Activated gamma-delta T cell treated with anti-CD3 and anti-CD28 coated beads, Interleukin-2, amount 50 U/mL, for 16 hours (primary cell): ENCODE data around the gene SLC45A3.

Experiments used
- DNase-seq: peaks from one replicate; pipeline ENCODE4 v3.0.0-alpha.2; 2020; ENCODE audit warnings: low read depth

Gene SLC45A3

DNA sequence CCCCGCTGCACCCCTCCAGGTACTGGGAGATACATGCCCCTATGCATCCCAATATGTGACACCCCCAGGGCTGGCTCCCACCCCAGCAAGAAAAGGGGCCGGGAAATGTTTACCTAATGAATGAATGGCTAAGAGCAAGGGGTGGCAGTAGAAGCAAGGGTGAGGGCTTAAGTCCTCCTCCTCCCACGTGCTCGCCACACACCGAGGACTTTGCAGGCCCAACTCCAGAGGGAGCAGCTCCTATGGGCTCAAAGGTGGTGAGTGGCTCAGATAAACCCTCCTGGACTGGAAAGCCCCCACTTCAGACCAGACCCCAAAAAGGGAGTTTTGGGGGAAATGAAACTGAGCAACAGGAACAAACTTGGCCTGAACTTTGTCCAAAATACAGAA, 11.4 kb downstream of the SLC45A3 start:
- DNase-seq: no peak

DNA sequence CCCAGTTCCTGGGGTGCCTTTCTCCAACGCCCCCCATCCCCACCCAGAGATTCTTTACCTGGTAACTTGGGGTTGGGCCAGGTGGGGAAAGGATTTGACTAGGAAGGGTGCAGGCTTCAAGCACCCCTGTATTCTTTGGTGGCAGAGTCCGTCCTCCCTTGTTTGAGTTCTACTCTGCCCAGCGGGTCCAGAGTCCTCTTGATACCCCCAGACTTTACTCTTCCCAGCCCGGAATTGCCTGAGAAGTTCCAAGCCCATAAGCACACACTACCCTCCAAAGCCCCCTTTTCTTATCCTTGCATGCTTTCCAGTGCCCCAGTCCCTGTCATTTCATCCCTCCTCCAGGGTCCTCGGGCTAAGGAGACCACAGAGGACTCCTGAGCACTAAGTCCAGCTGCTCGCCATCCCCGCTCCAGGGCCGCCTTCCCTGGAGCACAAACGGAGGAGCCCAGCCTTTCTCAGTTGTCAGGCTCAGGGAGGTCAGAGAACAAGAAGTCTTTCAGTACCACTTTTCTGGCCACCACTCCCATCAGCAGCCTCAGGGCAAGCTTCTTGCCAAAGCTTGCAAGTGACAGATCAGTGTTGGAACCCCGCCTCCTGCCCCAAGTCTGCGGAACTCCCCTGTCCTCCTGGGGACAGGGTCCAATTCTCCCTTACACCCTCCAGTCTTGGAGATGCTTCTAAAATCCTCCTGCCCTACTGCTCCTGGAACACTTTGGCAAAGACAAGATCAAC, 12.2 kb downstream of the SLC45A3 start:
- no peak for DNase-seq

DNA sequence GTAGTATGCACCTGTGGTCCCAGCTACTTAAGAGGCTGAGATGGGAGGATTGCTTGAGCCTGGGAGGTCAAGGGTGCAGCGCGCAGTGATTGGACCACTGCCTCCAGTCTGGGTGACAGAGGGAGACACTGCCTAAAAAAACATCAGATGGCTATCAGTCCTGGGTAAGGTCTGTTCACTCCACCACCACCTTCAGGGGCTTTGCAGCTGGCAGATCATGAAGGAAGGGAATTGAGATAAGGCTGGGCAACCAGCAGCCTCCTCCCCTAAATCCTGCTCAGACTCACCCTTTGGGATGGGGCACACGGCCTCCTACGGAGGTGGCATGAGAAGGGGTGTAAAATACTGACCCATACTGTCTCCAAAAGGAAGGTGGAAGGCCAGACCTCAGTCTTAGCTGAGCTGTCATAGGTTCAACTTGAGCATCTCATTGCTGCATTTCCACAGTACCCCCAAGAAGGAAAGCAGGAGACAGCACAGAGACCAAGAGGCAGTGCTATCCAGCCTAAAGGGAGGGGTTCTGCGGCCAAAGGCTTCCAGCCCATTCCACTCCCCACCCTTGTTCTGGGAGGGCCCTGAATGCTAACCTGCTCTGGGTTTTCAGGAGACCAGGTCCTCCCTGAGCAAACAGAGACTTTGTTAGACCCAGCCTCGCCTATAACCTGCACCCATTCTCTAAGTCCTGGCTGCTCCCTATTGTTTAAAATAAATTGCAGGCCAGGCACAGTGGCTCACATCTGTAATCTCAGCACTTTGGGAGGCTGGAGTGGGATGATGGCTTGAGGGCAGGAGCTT, 13.7 kb downstream of the SLC45A3 start:
- DNase-seq: no peak

DNA sequence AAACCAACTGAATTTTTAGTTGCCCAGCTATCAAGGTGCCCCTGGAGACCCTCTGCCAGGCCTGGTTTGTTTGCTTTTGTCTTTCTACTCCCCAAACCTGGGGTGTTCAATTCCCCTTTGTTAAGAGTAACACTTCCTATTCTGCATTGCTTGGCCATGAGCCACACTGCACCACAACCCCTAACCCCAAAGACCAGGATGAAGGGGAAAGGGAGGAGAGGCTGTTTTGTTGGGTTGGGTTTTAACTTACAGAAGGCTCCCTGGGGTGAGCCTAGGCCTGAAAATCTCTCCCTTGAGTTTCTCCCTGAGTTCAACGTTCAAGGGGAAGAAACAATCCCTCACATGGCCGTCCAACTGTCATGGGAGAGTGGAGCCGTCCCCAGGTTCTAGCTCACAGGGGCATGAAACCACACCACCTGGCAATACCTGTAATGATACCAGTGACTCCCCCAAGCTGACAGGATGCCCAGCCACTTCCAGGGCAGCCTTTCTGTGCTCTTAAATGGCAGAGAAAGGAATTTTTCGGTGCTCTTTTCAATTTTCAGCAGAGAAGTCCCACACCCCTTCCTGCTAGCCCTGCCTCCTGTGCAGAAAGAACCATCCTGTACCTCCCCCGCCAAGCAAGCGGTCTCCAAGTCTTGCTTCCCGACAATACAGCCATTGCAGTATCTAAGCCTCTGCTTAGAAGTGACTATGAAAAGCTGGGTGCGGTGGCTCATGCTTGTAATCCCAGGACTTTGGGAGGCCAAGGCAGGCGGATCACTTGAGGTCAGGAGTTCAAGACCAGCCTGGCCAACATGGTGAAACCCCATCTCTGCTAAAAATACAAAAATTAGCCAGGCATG, 14.9 kb downstream of the SLC45A3 start:
- no peak for DNase-seq

DNA sequence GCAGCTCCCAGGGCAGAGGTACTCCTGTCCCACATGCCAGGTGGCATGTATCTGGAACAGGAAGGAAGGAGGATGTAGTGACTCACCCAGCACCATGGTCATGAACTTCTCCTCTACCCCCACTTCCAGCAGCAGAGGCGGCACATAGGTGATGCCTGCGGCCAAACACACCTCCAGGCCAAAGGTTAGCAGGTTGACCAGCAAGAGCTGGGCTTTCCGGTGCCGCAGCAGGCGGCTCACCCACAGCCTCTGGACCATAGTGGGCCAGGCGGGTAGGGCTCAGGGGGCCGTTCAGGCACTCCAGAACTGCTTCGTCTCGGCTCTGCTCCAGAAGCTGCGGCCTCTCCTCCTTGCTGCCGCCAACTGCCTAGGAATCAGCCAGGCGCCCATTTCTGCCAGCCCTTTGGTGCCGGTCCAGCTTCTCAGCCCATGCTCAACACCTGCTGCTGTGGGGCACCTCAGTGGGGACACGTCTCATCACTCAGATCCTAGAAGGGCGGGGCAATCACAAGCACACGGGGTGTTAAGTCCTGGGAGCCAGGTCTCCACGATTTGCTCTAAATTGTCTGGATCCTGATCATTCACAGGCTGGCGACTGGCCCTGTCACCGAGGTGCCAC, 15.8 kb downstream of the SLC45A3 start:
- no peak for DNase-seq

DNA sequence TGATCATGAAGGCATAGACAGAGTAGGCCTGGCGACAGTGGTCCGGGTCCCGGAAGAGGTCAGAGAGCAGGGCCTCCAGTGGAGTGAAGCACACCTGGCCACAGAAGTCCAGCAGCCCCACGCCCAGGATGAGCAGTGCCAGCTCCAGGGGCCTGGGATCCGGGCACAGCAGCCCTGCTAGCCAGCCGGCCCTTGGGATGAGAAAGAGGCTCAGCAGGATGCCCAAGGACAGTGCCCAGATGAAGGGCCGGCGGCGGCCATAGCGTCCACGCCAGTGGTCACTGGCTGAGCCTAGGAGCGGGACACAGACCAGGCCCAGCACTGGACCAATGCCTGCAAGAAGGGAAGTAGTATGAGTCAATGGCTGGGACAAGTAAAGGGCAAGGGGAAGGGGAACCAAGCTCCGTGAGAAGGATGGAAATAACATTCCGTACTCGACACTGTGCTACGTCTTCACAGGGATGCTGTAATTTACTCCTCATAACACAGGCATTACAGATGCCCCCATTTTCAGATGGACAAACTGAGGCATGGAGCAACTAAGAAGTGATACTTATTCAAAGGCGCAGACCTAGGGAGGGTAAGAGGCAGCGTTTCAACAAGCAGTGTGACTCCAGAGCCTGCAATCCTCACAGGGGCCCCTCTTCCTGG, 16.9 kb downstream of the SLC45A3 start:
- no peak for DNase-seq

DNA sequence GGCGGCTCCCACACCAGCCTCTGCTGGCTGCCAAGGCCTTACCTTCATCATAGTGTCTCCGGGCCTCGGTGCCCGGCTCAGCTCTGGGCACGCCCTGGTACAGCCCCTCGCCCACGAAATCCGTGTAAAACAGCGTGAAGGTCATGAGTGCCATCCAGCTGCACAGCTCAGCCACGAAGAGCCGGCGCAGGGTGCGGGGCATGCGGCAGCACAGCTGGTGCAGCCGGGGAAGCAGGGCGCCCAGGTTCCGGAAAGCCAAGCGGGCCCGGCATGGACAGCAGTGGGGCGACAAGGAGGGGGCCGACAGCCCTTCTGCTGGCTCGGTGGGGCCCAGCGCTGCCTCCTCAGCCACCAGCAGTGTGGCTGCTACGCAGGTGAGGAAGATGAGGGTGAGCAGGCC, 17.5 kb downstream of the SLC45A3 start:
- no peak for DNase-seq

DNA sequence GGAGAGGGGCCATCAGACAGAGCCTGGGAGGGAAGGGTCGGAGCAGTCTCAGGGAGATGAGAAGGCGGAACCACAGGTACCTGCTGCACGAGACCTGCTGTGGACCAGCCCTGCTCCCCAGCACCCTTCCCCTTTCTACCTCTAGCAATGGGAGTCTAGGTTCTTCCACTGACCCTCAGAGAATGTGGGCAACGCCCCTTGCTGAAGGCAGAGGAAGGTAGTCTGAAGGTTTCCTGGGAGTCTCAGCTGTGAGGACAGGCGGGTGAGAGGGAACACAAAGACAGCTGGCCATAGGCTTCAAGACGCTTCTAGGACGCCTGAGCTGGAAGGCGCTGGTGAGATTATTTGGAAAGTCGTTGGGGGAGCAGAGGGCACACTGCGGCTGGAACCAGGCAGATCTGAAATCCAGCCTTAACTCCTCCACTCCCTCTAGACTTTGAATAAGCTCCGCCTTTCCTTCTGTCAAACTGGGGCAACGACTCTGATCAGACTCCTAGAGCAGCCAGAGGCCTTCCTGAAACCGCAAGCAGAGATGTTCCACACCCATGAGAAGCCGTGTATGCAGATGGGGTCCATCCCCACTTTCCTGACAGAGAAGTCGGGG, 18.1 kb downstream of the SLC45A3 start:
- DNase-seq: no peak

DNA sequence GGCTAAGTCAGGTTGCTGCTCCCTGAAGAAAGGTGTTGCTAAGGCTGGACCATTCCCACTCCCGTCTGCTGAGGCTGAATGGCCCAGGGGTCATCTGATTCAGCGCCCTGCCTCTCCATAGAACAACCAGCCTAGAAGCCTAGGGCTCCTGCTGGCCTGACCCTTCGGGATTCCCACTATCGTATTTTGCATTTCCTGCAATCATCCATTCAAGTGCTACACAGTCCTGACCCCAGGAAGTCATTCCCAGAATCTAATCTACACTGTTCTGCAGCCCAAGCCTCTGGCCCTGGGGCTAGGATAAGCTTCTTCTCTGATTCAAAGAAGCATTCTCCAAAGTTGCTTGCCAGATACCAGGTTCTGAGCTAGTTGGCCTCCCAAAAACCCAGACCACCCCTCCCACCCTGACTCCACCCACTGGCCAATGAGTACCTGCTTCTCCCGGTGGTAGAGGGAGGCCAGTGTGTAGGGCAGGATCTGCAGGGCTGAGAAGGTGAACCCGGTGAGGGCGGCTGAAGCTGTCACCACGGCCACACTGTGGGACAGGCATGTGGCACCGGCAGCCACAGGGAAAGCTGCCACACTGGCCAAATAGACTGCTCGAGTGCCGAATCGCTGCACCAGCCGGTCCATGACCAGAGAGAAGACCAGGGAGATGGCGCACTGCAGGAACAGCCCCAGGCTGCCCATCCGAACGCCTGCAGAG, 18.7 kb downstream of the SLC45A3 start:
- DNase-seq: no peak

DNA sequence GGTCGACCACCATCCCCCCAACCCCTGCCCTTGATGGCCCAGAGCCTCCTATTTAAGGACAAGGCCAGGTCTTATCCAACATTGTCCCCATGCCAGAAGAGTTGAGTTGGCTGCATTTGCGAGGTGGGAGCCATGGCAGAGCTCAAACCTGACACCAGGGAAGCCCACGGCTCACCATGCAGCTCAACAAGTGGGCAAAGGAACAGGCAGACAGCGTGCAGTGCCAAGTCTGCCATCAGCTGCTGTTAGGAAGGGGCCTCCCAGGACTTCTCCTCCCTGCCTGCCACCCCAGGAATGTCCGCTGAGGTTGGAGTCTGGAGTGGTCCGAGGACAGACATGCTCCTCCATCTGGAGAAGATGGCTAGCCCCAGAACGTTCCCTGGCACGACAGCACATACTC, 19.9 kb downstream of the SLC45A3 start:
- DNase-seq: no peak

DNA sequence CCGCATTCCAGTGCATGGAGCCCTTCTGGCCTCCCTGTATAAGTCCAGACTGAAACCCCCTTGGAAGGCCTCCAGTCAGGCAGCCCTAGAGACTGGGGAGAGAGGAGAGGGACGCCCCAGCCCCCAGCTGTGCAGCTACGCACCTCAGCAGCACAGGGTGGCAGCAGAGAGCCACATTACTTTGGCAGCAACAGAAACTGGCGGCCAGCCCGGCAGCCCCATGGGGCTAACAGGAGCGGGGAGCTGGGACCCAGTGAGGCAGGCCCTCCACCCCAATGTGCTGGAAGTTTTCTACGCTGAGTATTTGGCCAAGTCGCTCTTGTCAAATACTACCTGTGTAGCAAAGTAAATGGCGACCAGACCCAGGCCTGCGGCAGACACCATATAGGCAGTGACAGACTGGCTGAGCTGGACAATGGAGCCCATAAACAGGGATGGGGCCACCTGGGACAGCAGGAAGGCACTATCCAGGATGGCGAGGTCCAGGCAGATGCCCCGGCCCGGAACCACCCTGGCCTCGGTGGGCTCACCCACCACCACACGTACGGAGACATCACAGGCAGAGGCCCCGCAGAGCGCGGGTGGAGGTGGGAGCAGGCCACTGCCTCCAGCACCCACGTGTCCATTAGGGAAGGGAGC, 21.2 kb downstream of the SLC45A3 start:
- DNase-seq: peak; percentile 61

DNA sequence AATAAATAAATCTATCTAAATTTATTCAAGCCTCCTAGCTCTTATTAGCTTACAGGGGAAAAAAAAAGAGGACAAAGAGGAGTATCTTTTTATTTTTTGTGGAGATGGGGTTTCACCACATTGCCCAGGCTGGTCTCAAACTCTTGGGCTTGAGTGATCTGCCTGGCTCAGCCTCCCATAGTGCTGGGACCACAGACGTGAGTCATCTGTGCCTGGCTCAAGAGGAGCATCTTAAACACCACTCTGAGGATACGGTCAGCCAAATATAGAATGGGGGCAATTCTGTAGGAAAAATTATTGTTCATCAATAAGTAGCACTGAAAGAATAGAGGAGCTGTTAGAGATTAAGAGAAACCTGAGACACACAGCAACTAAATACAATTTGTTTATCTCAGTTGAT, 24.1 kb downstream of the SLC45A3 start:
- DNase-seq: no peak

DNA sequence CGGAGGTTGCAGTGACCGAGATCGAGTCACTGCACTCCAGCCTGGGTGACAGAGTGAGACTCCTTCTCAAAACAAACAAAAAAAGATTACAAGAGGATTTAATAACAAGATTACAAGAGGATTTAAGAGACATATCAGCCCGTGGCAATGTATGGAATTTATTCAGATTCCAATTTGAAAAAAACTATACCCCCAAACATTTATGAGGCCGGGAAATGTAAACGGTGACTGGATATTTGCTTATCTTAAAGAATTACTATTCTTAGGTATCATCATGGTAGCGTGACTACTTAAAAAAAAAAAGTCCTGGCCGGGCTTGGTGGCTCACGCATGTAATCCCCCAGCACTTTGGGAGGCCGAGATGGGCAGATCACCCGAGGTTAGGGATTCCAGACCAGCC, 27.3 kb downstream of the SLC45A3 start:
- no peak for DNase-seq

DNA sequence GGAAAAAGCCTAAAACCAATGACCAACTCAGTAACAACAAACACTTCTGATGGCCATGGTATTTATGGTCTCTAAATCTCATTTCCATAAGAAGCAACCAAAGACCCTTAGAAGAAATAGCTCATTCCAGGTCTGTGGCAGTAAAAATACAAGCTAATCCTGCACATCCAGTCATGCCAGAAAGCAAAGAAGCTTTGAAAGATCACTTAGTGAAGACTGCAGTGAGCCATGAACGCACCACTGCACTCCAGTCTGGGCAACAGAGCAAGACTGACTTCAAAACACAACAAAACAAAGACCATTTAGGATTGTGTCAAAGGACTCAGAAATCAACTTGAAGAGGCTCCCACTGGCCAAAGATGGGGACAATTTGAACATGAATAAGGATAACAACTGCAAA, 30.1 kb downstream of the SLC45A3 start:
- no peak for DNase-seq

DNA sequence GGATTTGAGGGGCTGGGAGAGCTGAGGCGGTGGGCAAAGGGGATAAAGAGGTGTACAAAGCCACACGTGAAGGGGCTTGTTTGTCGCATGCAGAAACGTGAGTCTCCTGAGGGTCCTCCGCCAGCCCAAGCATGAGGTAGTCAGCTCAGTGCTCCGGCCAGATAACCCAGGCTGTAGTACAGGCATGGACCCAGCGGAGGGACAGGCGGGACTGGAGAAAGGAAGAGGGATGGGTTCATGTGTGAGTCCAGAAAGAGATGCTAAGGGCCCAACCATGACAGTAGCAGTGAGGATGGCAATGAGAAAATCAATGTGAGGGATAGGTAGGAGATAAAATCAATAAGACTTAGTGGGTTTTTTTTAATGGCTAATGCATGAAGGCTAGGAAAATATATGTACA, 34.8 kb downstream of the SLC45A3 start:
- DNase-seq: no peak

DNA sequence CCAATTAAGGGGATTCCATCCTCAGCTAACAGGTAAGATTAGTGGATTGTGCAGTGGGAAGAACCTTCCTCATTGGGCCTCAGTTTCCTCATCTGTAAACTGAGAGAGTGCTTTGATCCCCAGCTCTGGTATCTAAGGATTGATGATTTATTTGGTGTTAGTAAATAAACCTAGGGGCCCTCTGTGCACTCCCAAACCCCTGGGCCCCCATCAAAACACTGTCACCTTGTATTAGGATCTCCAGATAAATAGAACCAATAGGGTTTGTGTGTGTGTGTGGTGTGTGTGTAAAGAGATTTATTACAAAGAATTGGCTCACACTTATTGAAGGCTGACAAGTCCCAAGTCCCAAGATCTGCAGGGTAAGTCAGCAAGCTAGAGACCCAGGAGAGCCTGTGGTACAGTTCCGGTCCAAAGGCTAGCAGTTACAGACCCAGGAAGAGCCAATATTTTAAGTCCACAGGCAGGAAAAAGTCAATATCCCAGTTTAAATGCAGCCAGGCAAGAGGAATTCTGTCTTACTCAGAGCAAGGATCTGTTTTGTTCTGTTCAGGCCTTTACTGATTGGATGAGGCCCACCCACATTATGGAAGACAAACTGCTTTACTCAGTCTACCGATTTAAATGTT, 37.5 kb downstream of the SLC45A3 start:
- DNase-seq: no peak

DNA sequence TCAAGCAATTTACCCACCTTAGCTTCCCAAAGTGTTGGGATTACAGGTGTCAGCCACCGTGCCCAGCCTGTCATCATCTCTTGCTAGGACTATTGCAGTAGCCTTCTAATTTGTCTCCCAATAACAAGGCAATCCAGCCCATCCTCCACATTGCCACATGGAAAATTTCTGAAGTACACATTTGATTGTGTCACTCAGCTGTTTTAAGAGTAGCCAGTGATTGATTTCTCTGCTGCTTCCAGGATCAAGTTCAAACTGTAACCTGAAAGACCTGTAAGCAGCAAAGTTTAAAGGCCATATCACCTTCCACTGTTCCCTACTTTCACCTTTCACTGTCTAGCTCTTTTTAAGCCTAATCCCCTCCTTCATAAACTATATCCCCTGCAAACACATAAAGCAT, 40.7 kb downstream of the SLC45A3 start:
- no peak for DNase-seq

DNA sequence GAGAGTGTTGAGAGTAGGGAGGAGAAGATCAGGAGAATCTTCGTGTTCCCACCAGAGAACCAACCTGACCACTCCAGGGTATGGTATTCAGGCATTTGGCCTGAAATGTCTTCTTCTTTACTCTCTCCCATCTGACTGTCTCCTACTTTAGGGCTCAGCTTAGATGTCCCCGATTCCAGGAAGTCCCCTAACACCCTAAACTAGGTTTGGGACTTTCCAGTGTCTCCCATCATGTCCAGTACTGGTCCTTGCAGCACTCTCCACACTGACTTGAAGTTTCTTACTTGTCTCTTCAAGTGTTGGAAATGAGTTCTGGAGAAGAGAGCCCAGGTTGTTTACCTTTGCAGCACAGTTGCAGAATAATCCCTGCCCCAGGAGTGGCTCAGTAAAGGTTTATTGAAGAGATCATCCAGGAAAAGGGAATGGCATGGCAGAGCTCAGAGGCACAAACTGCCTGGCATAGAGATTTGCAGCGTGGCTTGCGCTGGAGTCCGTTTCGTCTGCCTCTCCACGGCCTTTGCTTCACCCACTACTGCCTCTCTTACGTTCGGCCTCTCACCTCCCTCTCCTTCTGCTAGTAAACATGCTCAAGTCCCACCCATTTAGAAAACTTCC, 42.3 kb downstream of the SLC45A3 start:
- no peak for DNase-seq

DNA sequence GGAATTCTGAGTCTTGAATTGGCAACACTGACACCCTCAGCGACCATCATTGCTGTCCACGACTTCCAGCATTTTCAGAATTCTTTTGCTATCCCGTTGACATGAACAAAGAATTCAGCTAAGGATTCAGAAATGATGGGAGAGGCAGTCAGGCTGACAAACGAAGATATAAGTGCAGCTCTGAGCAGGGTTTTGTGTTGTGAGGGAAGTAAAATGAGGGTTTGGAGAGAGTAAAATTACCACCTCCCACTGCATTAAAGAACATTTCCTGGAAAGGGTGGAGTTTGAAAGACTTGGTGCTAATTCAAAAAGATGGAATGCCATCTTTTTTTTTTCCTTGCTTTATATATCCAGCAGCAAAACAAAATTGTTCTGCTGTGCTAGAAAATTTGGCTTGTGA, 43.6 kb downstream of the SLC45A3 start:
- no peak for DNase-seq
